ENCODE data around the gene ABCA4.

The ABCA4 gene

GRCh38 chr1:94105957-94106529, 14.9 kb downstream of the ABCA4 start:
- H3K36me3 Mint-ChIP-seq (ENCODE audit: low read depth): no peaks in the 10 kb centered on the region
- peaks cover 28% of the 10 kb centered on the region for H3K4me1 Mint-ChIP-seq
- peak overlapping the region; percentile 43 to 88 (median 51) for H3K27ac Mint-ChIP-seq
- H3K4me3 Mint-ChIP-seq: no peak overlapping the region
- H3K27me3 Mint-ChIP-seq (ENCODE audit: low read depth): peaks cover 10% of the 10 kb centered on the region
- H3K9me3 Mint-ChIP-seq: no peaks in the 10 kb centered on the region
- no peak for TF ChIP-seq CTCF (IDR thresholded peaks at IDR 0.05; ENCODE audit: unreplicated experiment in 3 of 3)

GRCh38 chr1:94105581-94105952, 15.4 kb downstream of the ABCA4 start:
- Mint-ChIP-seq H3K27me3 (ENCODE audit: low read depth) (peaks cover 10% of the 10 kb centered on the region), H3K4me1 (peaks cover 33% of the 10 kb centered on the region)
- no peak for TF ChIP-seq CTCF (IDR thresholded peaks at IDR 0.05; ENCODE audit: unreplicated experiment in 3 of 3)

GRCh38 chr1:94104776-94105580, 16.0 kb downstream of the ABCA4 start:
- Mint-ChIP-seq H3K27ac (peak overlapping the region; percentile 43 to 88 (median 51)), H3K4me1 (peaks cover 39% of the 10 kb centered on the region), H3K36me3 (ENCODE audit: low read depth) (no peaks in the 10 kb centered on the region), H3K9me3 (no peaks in the 10 kb centered on the region), H3K27me3 (ENCODE audit: low read depth) (peaks cover 10% of the 10 kb centered on the region), H3K4me3 (no peak overlapping the region)
- TF ChIP-seq CTCF (IDR thresholded peaks at IDR 0.05; ENCODE audit: unreplicated experiment in 3 of 3): no peak

More at GRCh38 chr1:94105581-94105952, 15.4 kb downstream of the ABCA4 start:
- Mint-ChIP-seq H3K4me3 (no peak overlapping the region), H3K27ac (peak overlapping the region; percentile 43 to 88 (median 51)), H3K36me3 (ENCODE audit: low read depth) (no peaks in the 10 kb centered on the region), H3K9me3 (no peaks in the 10 kb centered on the region)

GRCh38 chr1:94104127-94104684, 16.7 kb downstream of the ABCA4 start:
- H3K9me3 Mint-ChIP-seq: no peaks in the 10 kb centered on the region
- H3K4me3 Mint-ChIP-seq: no peak overlapping the region
- peak overlapping the region in 2 of 3 experiments; percentile 51 to 88 for H3K27ac Mint-ChIP-seq
- TF ChIP-seq CTCF (IDR thresholded peaks at IDR 0.05; ENCODE audit: unreplicated experiment in 3 of 3): no peak
- peaks cover 10% of the 10 kb centered on the region for H3K27me3 Mint-ChIP-seq (ENCODE audit: low read depth)
- H3K4me1 Mint-ChIP-seq: peaks cover 41% of the 10 kb centered on the region
- H3K36me3 Mint-ChIP-seq (ENCODE audit: low read depth): no peaks in the 10 kb centered on the region

- Mint-ChIP-seq H3K4me3 (no peak overlapping the region), H3K9me3 (no peaks in the 10 kb centered on the region), H3K27me3 (ENCODE audit: low read depth) (peaks cover 10% of the 10 kb centered on the region), H3K4me1 (peaks cover 47% of the 10 kb centered on the region), H3K36me3 (ENCODE audit: low read depth) (no peaks in the 10 kb centered on the region), H3K27ac (peak overlapping the region in 2 of 3 experiments; percentile 65 to 88)
- TF ChIP-seq CTCF (IDR thresholded peaks at IDR 0.05; ENCODE audit: unreplicated experiment in 3 of 3): no peak
Observed at GRCh38 chr1:94103608-94104007, 17.3 kb downstream of the ABCA4 start.
